GM12872 (cell line): ENCODE data around the gene KRTAP4-4.

ENCODE experiments used
- TF ChIP-seq, protein P1 (sequence below): IDR thresholded peaks from 3 replicates; pipeline ENCODE4 v1.5.1; 2011; ENCODE audit warnings: low read depth, mild to moderate bottlenecking, low read length, moderate library complexity; ENCODE audit not compliant: insufficient read depth

Gene KRTAP4-4

DNA sequence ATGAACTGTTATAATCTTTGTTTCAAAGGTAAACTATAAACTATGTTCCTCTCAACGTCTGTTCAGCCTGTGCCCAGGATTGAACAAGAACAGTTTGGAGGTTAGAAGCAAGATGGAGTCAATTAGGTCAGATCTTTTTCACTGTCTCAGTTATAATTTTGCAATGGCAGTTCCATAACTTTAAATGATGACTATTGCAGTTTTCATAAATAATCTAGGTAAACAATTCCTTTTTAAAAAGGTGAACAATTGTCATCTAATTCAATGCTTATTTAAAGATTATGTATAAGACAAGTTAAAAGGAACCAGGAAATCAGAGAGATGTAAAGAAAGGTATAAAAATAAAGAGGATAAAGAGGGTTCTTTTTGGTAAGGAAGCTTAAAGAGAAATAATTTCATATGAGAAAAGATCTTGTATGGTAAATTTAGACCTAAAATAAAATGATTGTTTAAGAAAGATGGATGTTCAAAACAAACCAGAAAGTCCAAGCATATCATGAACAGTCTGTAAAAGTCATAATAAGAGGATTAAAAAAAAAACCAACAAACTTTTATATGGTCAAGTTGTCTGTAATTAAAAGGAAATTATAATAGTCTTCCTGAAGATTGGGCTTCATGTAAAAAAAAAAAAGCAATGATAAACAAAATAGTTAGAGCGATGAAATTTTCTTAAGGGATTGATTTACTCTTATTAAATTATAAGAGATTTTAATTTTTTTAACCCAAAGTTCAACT lies 49.2 kb downstream of the KRTAP4-4 start:
- TF ChIP-seq, protein P1, sequence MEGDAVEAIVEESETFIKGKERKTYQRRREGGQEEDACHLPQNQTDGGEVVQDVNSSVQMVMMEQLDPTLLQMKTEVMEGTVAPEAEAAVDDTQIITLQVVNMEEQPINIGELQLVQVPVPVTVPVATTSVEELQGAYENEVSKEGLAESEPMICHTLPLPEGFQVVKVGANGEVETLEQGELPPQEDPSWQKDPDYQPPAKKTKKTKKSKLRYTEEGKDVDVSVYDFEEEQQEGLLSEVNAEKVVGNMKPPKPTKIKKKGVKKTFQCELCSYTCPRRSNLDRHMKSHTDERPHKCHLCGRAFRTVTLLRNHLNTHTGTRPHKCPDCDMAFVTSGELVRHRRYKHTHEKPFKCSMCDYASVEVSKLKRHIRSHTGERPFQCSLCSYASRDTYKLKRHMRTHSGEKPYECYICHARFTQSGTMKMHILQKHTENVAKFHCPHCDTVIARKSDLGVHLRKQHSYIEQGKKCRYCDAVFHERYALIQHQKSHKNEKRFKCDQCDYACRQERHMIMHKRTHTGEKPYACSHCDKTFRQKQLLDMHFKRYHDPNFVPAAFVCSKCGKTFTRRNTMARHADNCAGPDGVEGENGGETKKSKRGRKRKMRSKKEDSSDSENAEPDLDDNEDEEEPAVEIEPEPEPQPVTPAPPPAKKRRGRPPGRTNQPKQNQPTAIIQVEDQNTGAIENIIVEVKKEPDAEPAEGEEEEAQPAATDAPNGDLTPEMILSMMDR, result no peak
